HG03097 (cell line): ENCODE data around the gene SLC2A11.
A peak's percentile ranks its signal among the peaks of the same experiment; 100 is the strongest.
"Not testable (repeated sequence)": the region's sequence is repeated elsewhere in the genome, so short reads cannot be mapped to it uniquely, and the experiment has no call there.

Experiments
- ATAC-seq: cut with Tn5 transposase; IDR thresholded peaks from one replicate; pipeline ENCODE4 v1.9.1; 2021; ENCODE audit not compliant: unreplicated experiment, low FRiP score

Gene SLC2A11

GRCh38 chr22:23846081-23846469 is 11.6 kb upstream of the SLC2A11 start:
- ATAC-seq: no peak

GRCh38 chr22:23847310-23847920 is 10.3 kb upstream of the SLC2A11 start:
- ATAC-seq: no peak

- ATAC-seq: no peak
Measured at GRCh38 chr22:23847991-23848864, 9.4 kb upstream of the SLC2A11 start.

GRCh38 chr22:23849009-23850006 is 8.4 kb upstream of the SLC2A11 start:
- ATAC-seq: no peak

- peak; percentile 52 for ATAC-seq
Measured at GRCh38 chr22:23850136-23850611, 7.5 kb upstream of the SLC2A11 start.

- ATAC-seq: peak; percentile 36
Measured at GRCh38 chr22:23856721-23857605, 712 bp upstream of the SLC2A11 start.

- no peak for ATAC-seq
Measured at GRCh38 chr22:23858484-23858815, 775 bp downstream of the SLC2A11 start.

- no peak for ATAC-seq
Measured at GRCh38 chr22:23859201-23859600, 1.5 kb downstream of the SLC2A11 start.

- not testable (repeated sequence) for ATAC-seq
Measured at GRCh38 chr22:23860187-23860586, 2.5 kb downstream of the SLC2A11 start.

GRCh38 chr22:23862103-23862502 is 4.4 kb downstream of the SLC2A11 start:
- no peak for ATAC-seq

GRCh38 chr22:23864499-23865154 is 7.0 kb downstream of the SLC2A11 start:
- not testable (repeated sequence) for ATAC-seq

- no peak for ATAC-seq
Measured at GRCh38 chr22:23868580-23868979, 10.9 kb downstream of the SLC2A11 start.

GRCh38 chr22:23874871-23875270 is 17.2 kb downstream of the SLC2A11 start:
- ATAC-seq: no peak

- ATAC-seq: no peak
Measured at GRCh38 chr22:23875801-23876200, 18.1 kb downstream of the SLC2A11 start.

GRCh38 chr22:23877566-23877965 is 19.9 kb downstream of the SLC2A11 start:
- no peak for ATAC-seq

- ATAC-seq: no peak
Measured at GRCh38 chr22:23878219-23878618, 20.5 kb downstream of the SLC2A11 start.

- no peak for ATAC-seq
Measured at GRCh38 chr22:23882370-23882769, 24.7 kb downstream of the SLC2A11 start.

GRCh38 chr22:23883658-23884057 is 26.0 kb downstream of the SLC2A11 start:
- ATAC-seq: no peak

- ATAC-seq: no peak
Measured at GRCh38 chr22:23884140-23884539, 26.5 kb downstream of the SLC2A11 start.
